Measurements from ENCODE around the gene PROX1.

DNA sequence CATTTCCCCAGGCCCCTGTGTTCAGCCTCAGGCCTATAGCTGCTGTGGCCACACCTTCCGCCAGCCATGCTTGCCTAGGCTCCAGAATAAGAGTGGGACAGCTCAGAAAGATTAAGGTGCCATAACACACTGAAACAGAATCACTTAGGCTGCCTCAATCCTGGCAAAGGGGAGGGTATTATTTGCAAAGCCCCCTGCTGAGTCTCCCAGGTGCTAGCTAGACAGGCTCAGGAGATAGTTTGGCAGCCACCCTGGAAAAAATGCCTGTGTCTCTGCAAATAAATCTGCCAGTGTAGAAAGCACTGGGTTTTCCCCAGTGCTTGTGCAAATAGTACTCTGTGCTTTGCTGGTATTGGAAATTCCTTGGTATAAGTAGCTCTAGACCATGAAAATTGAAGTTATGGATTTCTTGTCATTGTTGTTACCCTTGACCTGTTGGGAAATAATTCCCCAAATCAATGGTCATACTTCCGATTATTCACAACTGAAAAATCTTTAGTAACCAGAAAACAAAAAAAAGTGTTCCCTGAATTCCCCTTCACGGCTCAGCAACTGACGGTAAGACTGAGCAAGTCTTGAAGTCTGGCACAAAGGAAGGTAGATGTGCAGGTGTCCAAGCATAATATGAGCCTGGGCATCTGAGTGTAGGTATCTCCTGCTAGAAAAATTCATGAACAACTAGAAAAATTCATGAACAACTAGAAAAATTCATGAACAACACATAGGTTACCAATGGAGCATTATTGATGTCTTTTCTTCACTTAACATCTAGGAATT, 56.9 kb downstream of the PROX1 start:
- TF ChIP-seq, protein P1, sequence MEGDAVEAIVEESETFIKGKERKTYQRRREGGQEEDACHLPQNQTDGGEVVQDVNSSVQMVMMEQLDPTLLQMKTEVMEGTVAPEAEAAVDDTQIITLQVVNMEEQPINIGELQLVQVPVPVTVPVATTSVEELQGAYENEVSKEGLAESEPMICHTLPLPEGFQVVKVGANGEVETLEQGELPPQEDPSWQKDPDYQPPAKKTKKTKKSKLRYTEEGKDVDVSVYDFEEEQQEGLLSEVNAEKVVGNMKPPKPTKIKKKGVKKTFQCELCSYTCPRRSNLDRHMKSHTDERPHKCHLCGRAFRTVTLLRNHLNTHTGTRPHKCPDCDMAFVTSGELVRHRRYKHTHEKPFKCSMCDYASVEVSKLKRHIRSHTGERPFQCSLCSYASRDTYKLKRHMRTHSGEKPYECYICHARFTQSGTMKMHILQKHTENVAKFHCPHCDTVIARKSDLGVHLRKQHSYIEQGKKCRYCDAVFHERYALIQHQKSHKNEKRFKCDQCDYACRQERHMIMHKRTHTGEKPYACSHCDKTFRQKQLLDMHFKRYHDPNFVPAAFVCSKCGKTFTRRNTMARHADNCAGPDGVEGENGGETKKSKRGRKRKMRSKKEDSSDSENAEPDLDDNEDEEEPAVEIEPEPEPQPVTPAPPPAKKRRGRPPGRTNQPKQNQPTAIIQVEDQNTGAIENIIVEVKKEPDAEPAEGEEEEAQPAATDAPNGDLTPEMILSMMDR (IDR thresholded peaks at IDR 0.05), result no peak
- TF ChIP-seq POLR2AphosphoS5 (IDR thresholded peaks at IDR 0.05), result no peak

Data from breast epithelium (tissue), 3 donors.